UCSD-AML1 (cell line): ENCODE results near the gene STYXL1.
"Not testable (repeated sequence)": the region's sequence is repeated elsewhere in the genome, so short reads cannot be mapped to it uniquely, and the experiment has no call there.

ENCODE experiments used
- DNase-seq: peaks from one replicate; lab custom pipeline; 2025; ENCODE audit not compliant: unreplicated experiment; lab: John Stamatoyannopoulos, UW

The STYXL1 gene

DNA sequence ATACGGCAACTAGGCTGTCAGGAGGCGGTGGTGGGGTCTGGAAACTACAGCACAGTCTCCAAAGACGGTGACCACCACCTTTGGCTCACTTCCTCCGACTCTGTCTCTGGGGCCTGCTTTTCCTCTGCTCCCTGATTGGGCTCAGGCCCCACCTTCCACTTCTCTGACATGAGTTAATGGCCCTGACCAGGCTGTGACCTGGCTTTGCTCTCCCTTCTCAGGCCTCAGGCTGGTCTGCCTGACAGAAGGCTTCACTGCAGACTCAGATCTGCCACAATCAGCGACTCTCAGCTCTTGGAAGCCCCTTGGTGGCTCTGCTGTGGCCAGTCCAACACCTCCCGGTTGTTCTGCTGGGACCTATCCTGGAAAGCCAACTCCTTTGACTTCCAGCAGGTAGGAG, 7.7 kb downstream of the STYXL1 start:
- no peak for DNase-seq

DNA sequence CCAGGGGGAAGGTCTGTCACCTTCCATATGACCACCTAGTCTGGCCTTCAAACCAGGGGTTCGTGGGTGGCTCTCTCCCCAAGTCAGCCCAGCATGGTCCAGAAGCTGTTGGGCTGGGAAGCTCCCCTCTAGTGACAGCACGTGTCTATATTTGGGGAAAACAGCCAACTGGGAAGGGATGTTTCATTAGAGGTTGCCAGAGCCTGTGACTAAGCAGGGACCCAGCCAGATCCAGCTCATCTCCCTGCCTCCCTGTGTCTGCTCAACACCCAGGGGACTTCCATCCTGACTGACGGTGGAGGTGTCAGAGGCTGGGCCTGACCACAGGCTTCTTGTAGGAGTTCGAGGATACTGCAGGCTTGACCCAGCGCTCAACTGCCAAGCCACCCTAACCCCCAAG, 10.5 kb downstream of the STYXL1 start:
- DNase-seq: no peak

DNA sequence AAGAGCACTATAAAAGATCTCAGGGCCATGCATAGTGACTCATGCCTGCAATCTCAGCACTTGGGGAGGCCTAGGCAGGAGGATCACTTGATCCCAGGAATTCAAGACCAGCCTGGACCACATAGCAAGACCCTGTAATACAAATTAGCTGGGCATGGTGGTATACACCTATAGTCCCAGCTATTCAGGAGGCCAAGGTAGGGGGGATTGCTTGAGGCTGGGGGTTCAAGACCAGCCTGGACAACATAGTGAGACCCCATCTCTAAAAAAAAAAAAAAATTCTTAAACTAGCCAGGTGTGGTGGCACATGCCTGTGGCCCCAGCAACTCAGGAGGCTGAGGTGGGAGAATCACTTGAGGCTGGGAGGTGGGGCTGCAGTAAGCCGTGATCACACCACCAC, 15.8 kb downstream of the STYXL1 start:
- no peak for DNase-seq

DNA sequence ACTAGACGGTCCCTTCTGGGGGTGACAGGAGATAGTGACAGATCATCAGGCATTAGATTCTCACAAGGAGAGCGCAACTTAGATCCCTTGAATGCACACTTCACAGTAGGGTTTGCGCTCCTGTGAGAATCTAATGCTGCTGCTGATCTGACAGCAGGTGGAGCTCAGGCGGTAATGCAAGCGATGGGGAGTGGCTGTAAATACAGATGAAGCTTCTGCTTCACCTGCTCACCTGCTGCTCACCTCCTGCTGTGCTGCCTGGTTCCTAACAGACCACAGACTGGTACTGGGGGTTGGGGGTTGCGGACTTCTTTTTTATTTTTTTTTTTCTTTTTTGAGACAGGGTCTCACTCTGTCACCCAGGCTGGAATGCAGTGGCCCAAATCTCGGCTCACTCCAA, 18.1 kb downstream of the STYXL1 start:
- not testable (repeated sequence) for DNase-seq

DNA sequence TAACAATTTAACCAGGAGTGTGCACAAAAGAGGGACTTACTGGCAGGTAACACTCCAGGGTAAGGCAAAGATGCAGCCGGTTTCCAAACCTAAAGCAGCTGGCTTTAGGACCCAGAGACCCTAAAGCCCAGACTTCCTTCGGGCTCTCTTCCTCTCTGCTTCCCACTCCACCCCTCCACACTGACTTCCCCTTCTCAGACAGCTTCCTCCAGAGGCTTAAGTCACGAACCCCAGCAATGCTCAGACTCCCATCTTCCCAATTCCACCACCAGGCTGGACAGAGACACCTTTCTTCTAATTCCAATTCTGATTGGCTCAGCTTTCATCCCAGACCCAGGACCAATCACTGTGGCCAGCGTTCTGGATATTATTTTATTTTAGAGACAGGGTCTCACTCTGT, 24.8 kb downstream of the STYXL1 start:
- DNase-seq: peak; percentile 22

DNA sequence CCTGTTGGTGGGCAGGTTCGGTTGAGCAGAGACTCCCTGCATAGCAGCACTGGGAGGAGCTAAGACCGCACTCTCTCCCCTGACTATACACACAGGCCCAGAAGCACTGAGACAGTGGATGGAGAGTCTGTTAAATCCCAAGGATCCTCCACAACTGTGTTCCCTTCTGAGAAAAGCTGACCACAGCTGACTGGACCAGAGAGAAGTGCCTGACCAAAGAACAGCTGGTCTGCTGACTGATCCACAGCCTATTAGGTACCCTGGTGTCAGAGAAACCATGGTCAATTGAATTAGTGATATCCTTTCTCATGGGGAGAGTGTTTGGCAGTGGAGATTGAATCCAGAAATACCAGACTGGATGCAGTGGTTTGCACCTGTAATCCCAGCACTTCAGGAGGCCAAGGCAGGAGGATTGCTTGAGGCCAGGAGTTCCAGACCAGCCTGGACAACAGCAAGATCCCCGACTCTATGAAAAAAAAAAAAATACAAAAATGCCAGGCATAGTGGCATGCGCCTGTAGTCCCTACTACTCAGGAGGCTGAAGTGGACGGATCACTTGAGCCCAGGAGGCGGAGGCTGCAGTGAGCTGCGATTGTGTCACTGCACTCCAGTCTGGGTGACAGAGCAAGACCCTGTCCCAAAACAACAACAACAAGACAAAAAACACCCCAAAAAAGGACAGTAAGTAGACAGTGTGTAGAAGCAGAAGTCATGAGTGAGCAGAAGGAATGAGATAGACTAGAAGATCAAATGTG, 25.6 kb downstream of the STYXL1 start:
- no peak for DNase-seq

DNA sequence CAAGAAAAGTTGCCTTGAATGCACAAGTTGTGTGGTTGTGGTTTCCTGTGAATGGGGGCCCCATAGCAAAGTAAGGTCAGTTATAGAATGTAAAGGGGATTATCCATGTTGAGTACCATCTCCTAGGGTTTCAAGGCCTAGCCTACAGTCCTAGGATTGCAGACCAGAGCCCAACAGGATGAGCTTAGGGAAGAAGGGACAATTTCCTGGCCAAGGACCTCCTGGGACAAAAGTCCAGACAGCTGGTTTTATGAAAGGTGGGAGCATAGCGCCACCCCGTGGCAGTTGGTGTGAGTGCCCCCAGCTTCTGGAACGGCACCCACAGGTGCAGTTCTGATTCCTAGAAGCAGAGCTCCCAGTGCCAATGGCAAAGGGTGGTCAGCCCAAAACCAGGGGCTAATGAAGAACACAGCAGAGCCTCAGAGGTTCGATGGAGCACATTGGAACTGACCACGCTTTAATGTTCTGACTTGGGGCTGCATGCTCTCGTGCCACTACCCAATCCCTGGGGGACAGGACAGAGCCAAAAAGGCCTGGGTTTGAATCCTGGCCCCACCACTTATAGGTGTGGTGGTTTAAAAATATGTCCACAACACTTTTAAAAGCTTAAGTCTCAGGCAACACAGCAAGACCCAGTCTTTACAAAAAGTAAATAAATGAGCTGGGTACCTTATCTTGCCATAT, 27.6 kb downstream of the STYXL1 start:
- DNase-seq: peak; percentile 42

DNA sequence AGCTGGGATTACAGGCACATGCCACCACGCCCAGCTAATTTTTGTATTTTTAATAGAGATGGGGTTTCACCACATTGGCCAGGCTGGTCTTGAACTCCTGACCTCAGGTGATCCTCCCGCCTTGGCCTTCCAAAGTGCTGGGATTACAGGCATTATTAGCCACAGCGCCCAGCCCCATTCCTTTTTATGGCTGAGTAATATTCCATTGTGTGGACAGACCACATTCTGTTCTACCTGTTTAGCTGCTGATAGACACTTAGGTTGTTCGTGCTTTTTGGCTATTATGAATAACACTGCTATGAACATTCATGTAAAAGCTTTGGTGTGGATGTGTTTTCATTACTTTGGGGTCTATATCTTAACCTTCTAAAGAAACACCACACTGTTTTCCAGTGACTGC, 29.3 kb downstream of the STYXL1 start:
- DNase-seq: not testable (repeated sequence)

DNA sequence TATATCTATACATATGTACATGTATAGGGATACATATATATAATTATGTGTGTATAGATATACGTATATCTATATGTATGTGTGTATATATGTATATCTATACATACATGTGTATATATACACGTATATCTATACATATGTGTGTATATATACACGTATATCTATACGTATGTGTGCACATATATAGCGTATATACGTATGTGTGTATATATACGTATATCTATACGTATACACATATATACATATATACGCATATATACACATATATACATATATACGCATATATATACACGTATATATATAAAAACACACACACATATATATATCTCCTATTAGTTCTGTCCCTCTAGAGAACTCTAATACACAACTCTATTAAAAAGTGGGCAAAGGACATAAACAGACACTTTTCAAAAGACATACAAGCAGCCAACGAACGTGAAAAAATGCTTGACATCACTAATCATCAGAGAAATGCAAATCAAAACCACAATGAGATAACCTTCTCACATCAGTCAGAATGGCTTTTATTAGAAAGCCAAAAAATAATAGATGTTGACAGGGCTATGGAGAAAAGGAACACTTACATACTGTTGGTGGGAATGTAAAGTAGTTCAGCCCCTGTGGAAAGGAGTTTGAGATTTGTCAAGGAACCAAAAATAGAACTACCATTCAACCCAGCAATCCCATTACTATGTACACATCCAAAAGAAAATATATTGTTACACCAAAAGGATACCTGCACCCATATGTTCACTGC, 31.4 kb downstream of the STYXL1 start:
- DNase-seq: no peak

DNA sequence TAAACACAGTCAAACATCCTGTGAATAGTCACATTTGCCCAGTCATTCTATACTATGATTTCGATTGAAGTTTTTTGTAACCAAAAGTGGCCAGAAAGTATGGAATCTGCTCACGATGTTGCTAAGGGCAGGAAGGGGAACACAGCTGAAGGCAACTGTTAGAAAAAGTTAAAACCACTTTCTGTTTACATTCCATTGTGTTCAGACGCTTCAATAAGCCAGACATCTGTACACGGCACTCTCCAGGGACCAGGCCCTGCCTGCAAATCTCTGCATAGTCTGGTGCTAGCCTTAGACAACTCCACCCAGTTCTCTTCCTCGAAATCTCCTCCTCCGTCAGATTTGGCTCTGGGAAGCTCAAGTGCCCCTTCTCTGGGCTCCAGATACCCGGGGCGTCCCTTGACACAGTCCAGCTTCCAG, 36.3 kb downstream of the STYXL1 start:
- no peak for DNase-seq

DNA sequence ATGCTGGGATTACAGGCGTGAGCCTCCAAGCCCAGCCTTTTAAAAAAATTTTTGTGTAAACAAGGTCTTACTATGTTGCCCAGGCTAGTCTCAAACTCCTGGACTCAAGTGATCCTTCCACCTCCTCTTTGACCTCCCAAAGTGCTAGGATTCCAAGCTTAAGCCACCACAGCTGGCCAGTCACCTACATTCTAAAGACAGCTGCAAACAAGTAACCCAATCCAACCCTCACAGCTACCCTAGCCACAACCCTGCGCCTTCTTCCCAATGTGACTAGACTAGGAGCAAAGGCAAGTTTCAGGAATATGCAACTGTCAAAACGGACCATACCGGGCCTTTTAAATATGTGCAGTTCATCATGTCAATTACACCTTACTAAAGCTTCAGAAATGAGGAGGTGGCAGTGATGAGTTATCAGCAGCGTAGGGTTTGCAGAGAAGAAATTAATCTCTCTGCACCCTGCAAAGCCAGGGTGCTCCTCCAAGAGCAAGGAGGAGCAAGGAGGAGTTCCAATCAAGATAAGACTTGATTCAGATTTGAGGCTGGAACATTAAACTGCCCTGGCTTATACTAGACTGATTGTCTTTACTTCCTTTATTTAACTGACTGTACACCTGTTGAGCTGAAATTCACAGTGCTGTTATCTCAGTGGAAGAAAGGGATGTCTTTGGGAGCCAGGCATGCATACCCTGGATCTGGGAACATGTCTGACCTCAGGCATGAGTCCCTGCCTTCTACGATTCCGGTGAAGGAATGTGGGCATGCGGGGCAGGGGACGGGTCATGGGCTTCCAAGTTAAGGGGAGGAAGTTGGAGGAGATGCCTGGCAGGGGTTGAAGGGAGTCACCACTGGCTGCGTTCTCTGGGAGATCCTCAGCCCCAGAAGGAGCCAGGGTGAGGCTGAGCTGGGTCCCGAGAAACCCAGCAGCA, 37.9 kb downstream of the STYXL1 start:
- DNase-seq: no peak

DNA sequence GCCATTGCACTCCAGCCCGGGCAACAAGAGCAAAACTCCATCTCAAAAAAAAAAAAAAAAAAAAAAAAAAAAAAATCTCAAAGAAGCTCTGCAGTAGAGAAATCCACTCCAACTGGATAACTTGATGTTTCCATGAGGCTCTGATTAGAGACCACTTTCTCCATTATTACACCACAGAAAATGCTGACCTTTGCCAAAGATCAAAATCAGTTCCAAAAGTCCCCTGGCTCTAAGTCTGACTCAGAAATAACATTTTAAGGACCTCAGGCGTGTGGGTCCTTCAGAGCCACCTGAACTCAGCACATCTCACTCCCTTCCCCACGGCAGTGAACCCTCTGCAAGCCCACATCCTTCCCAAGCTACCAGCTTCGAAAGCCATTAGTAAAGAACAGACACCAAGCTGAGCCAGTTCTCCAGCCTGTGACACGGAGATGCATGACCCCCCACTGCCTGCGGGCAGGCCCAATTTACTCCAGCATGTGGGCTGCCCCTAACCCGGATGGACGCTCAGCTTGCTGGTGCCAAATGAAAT, 39.6 kb downstream of the STYXL1 start:
- no peak for DNase-seq

DNA sequence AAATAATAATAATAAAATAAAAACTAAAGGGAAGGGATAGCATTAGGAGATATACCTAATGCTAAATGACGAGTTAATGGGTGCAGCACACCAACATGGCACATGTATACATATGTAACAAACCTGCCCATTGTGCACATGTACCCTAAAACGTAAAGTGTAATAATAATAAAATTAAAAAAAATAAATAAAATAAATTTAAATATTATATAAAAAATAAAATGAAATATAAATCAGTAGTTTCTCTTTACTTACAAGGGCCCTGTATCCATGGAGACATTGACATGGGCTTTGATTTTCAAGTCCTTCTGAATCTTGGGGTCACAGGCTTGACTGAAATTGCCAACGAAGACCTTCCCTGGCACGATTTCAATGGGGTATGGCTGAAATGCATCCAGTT, 42.8 kb downstream of the STYXL1 start:
- DNase-seq: not testable (repeated sequence)

DNA sequence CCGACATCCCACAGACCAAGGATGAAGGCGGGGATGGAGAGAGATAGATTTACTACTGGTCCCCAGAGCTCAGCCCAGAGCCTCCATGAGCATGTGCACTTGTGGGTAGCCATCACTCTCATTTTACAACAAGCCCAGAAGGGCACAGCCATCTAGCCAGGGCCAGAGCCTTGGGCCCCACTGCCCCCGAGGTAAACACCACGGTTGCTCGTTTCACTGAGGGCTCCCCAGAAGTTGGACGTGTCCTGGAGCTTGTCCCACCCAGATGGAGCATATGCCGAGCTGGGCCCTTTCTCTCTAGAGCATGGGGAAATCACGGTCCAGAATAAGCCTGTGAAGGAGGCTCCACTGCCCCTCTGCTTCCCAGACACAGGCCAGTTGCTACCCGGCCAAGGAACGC, 44.4 kb downstream of the STYXL1 start:
- DNase-seq: no peak

DNA sequence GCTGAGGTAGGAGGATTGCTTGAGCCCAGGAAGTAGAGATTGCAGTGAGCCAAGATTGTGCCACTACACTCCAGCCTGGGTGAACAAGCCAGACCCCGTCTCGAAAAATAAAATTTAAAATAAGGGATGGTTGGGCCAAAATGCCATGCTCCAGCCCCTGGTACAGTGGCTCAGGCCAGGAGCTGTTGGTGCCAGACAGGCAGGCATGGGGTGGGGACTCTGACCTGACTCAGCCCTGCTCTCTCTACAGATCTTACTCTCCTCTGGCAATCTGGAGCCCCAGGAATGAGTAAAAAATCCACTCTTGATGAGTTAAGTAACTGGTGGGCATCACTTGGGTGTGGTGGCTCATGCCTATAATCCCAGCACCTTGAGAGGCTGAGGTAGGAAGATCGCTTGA, 45.0 kb downstream of the STYXL1 start:
- DNase-seq: no peak

DNA sequence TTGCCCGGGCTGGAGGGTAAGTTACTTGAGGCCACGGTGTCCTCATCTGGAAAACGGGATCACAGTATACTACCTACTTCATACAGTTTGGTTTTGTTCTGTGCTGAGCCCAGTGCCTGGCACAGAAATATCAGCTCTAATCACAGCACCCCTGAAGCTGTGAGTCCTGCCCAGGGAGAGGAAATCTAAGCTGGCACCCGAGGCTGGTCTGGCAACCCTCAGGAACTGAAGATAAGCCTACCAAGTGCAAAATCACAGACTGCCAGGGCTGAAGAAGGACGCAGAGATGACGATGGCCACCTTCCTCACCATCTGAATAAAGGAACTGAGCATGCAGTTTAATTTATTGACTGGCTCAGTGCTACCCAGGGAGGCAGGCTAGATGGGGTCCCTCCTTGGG, 45.7 kb downstream of the STYXL1 start:
- no peak for DNase-seq

DNA sequence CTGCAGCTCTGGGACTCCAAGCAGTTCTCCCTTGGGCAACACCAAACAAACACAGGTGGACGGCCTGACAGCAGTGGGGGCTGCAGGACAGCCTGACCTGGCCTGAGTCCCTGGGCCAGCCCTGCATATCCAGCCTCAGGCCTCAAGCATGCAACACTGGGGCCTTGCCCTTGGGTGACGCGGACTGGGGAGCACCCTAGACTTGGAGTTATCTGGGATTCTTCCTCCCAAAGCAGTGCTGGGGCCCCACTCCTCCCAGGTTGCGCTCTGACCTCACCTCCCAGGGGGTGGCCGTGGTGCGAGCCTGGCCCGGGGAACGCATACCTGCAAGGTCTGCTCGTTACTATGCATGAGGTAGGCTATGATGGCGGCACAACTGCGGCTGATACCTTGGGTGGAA, 47.2 kb downstream of the STYXL1 start:
- no peak for DNase-seq

DNA sequence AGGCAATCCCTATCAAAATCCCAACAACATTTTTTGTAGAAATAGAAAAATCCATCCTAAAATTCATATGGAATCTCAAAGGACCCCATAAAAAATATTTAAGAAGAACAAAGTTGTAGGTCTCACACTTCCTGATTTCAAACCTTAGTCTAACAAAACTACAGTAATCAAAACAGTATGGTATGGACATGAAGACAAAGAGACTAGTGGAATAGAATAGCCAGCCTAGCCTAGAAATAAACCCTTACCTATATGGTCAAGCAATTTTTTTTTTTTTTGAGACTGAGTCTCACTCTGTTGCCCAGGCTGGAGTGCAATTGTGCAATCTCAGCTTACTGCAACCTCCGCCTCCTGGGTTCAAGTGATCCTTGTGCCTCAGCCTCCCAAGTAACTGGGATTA, 49.8 kb downstream of the STYXL1 start:
- no peak for DNase-seq

DNA sequence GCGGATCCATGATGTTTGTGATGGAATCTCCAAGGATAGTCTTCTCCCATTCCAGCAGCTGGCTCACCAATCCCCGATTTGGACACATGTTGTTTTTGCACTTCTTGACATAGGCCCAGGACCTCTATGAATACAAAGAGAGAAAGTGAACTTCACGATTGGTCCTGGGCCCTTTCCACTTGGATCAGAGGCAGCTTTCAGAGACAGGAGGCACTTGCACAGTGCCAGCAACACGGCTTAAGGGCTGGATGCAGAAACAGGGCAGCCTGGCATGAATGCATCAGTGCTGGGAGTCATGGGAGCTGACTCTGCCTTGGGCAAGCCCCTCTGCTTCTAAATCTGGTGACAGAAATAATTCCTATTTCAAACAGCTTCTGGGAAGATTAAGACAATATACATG, 51.3 kb downstream of the STYXL1 start:
- no peak for DNase-seq

DNA sequence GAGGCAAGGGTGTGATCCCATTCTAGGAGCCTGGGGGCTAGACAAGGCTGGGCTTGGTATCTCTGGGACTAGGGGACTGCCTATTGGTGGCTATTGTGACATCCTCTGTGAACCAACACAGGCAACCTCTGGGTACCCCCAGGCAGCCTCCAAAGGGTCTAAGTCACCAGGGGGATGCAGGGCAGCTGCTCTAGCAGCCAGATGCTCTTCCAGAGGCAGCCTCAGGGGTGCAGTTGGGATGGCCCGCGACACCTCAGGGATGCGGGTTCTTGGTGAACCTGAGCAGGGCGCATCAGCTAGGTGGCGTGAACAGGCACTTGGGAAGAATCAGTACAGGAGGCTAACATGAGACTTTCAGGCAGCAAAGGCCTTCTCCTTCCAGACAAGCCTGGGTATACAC, 51.8 kb downstream of the STYXL1 start:
- no peak for DNase-seq

DNA sequence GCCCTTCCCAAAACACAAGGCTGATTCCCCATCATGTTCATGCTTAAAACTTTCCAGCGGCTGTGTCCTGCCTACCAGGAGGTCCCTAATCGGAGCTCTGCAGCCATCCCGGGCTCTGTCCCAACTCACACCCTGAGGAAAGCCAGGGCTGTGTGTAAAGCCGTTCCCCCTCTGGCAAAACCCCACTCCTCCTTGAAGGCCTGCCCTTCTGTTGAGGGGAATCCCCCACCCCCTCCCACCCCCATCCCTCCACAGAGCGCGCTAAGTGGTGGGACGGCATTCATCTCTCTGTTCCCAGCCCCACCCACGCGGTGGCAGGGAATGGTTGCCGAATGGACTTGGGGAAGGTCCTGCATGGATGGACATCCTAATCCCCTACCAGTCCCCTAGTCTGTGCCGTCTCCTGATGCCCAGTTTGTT, 52.7 kb downstream of the STYXL1 start:
- DNase-seq: no peak
